Cardiac septum (tissue), 1 donor: ENCODE results near the gene PTPRE. TPM values are rescaled to one million over a fixed set of nuclear protein-coding genes. Genes with fewer than 3 reads are reported as not detected.

Source experiments
- DNase-seq: peaks from one replicate; pipeline ENCODE4 v3.0.0-alpha.2; 2020; ENCODE audit warnings: low spot score
- intact Hi-C: fragments of 100-400 bp; cut with DNase I; formaldehyde crosslinking; loops from one replicate; pipeline ENCODE4 v1.14.0; 2022
- total RNA-seq: library from RNA; stranded (reverse); fragmentation: NEBNext Ultra II Directional; extraction: Animal tissue kit (Norgen Biotek cat#: 25700); gene quantifications from one replicate; pipeline ENCODE4 v1.2.1, GENCODE V29; 2021
- donor health status: DM: no; HTN: no; CAD: no.

The PTPRE gene
- total RNA-seq, 1 donor from 2014 or later: 51.1 TPM

GRCh38 chr10:127971963-127972615 lies 65.2 kb downstream of the PTPRE start:
- intact Hi-C loops: no loop called here
- DNase-seq: no peak

DNA sequence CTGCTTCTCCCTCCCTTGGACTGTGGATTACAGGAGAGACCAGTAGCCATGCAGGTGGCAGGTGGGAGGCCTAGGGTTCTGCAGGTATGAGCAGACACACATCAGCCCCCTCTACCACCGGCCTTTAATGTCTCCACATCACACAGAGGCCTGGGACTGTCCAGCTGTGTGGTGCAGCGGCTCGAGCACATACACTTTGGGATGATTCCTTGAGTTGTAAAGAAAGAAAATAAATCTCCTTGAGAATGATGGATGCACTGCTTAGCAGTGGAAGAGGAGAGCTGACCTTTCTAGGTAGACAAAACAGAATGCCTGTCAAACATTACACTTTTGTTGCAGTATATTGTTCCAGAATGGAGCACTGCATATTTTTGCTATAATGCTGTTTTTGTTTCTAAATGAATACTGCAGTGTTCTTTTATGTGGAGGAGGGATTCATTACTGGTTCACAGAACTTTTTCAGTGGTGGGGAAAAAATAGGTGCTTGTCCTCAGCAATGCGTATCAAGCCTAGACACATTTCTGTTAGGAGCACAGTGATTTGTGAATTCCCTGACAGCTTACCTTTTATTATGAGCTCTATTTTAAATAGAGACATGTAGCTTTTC lies 66.0 kb downstream of the PTPRE start:
- no peak for DNase-seq
- intact Hi-C loops: no loop called here

- intact Hi-C loops: no loop called here
- DNase-seq: no peak
Measured at GRCh38 chr10:127973791-127974311, 66.9 kb downstream of the PTPRE start.

GRCh38 chr10:127974911-127975310 lies 68.0 kb downstream of the PTPRE start:
- no peak for DNase-seq
- intact Hi-C loops: no loop called here

DNA sequence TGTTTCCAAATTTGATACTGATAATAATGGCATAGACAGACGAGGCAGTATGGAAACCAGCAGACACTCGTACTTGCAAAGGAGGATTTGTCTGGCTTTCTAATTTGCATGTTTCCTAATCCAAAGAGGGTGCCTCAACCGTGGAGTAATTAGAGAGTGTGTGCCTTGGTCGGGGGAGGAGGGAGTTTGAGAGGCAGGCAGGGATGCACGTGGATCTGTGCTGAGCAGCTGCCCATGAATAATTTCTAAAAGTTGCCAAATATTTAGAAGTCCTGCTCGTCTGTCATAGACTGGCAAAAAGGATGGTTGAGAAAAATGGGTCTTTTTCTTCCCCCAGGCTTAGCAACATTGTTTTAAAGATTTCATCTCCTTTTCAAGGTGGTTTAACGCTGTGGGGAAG lies 69.4 kb downstream of the PTPRE start:
- no peak for DNase-seq
- intact Hi-C loops: loop anchor here (1.0 kb wide), 1 partner anchor 68 kb away; no protein-coding TSS in a partner anchor

DNA sequence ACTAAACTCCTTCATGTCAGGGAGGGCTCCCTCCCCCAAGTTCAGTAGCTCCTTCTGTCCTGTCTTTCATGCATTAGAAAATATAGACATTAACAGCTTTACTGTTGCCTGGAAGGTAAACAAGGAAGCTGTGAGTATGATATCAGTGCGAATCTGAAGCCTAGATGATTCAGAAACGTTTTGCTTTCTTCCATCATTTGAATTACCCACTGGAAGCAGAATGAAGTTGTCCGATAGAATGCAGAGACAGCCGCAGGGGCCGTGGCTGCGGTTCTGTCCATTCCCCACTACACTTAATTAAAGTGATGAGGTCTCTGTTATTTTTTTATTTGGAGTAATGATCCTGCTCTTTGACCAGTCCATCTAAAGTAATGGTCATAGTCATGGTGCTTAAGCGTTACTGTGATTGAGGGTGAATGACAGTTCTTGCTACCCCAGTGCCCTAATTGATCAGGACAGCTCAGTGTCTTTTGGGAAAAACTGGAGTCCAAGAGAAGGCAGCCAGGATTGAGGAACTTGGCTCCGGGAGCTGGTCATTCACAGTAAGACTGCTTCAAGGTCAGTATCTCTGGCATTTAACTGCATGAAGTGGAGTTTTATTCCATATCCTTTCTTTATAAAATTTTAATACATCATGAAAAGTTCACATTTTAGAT lies 69.9 kb downstream of the PTPRE start:
- no peak for DNase-seq
- intact Hi-C loops: loop anchor here (1.0 kb wide), 1 partner anchor 69 kb away; no protein-coding TSS in a partner anchor

DNA sequence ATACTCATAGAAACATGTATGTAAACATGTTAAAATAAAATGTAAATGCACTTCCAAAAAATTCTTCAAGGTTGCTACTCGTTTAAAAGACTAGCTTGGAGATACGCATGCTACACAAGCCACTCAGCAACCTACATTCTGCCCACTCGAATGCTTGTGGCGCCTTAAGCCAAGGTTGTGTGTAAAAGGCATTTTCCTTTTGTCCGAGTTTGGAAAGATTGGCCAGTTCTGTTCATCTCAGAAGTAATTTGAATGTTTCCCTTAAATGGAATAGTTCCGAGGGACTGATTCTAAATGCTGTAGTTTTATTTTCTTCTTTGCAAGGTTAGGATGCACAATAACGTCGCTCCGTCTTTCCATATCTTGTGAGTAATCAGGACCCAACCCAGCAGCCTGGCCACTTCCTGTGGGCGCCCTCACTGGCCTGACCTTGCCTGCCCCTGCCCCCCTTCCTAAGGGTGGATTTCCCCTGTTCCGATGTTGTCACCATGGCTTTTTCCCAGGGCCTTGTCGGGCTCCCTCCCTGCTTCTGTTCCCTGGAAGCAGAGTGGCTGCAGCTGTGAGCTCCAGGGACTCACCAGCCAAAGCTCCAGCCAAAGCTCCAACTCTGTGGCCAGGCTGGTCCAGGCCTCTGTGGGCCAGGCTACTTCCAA lies 70.6 kb downstream of the PTPRE start:
- peak; percentile 92 for DNase-seq
- intact Hi-C loops: no loop called here

DNA sequence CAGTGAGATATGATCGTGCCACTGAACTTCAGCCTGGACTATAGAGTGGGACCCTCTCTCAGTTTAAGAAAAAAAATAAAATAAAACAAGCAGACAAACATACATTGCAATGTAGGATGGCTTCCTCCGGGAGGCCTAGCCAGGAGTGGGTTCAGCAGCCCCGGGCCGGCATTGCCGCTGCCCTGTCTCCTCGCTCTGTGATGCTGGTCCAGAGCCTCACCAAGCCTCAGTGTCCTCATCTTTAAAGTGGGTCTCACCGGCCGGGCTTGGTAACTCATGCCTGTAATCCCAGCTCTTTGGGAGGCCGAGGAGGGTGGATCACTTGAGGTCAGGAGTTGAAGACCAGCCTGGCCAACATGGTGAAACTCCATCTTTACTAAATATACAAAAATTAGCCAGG lies 71.6 kb downstream of the PTPRE start:
- DNase-seq: no peak
- intact Hi-C loops: no loop called here

GRCh38 chr10:127979045-127979444 lies 72.1 kb downstream of the PTPRE start:
- intact Hi-C loops: no loop called here
- DNase-seq: no peak

DNA sequence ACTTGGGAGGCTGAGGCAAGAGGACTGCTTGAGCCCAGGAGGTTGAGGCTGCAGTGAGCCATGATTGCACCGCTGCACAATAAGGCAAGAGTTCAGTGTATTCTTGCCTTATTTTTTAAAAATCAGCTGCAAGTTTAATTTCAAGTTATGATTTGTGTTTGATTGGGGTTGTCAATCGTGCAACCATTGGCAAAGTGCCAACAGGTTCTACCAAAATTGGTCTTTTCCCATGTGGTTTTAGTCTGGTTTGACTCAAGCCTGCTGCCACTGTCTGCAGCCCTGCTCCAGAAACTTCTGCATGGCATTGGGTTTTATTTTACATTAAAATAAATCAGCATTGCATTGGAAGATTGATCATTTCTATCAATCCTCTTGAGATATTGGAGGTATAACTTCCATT lies 72.7 kb downstream of the PTPRE start:
- DNase-seq: no peak
- intact Hi-C loops: no loop called here

- intact Hi-C loops: no loop called here
- no peak for DNase-seq
Measured at GRCh38 chr10:127980898-127981297, 74.0 kb downstream of the PTPRE start.

- DNase-seq: no peak
- intact Hi-C loops: no loop called here
Measured at GRCh38 chr10:127982601-127983000, 75.7 kb downstream of the PTPRE start.

- no peak for DNase-seq
- intact Hi-C loops: no loop called here
Measured at GRCh38 chr10:127983344-127984100, 76.6 kb downstream of the PTPRE start.

DNA sequence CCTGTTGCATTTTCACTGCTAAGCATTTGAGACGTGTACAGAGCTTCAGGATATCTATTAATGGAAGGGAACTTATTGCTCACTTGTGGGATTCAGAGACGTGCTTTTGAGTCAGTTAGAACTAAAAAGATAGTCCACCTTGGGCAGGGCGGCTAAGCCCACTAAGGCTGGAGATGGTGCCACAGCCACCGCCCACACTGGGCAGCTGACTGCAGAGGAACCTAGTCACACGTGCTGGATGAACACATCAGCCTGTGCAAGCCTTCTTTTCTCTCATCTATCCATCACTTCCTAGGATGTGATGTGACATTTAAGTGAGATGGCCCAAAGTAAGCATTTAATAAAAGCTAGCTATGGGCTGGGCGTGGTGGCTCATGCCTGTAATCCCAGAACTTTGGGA lies 78.0 kb downstream of the PTPRE start:
- intact Hi-C loops: no loop called here
- DNase-seq: peak; percentile 20

- DNase-seq: peak; percentile 62
- intact Hi-C loops: no loop called here
Measured at GRCh38 chr10:127986531-127987466, 79.9 kb downstream of the PTPRE start.

- intact Hi-C loops: no loop called here
- peak; percentile 72 for DNase-seq
Measured at GRCh38 chr10:127987467-127988380, 80.8 kb downstream of the PTPRE start.

- DNase-seq: peak; percentile 75
- intact Hi-C loops: no loop called here
Measured at GRCh38 chr10:127989481-127990012, 82.6 kb downstream of the PTPRE start.
